GM11168 (cell line): ENCODE data around the gene TPRN.

ENCODE experiments used
- in situ Hi-C: fragments of 300-500 bp; cut with MboI; formaldehyde crosslinking; loops from one replicate; pipeline ENCODE4 v1.12.0; 2022; ENCODE audit warnings: low sequenced_read_pairs; ENCODE audit not compliant: unreplicated experiment

The TPRN gene

DNA sequence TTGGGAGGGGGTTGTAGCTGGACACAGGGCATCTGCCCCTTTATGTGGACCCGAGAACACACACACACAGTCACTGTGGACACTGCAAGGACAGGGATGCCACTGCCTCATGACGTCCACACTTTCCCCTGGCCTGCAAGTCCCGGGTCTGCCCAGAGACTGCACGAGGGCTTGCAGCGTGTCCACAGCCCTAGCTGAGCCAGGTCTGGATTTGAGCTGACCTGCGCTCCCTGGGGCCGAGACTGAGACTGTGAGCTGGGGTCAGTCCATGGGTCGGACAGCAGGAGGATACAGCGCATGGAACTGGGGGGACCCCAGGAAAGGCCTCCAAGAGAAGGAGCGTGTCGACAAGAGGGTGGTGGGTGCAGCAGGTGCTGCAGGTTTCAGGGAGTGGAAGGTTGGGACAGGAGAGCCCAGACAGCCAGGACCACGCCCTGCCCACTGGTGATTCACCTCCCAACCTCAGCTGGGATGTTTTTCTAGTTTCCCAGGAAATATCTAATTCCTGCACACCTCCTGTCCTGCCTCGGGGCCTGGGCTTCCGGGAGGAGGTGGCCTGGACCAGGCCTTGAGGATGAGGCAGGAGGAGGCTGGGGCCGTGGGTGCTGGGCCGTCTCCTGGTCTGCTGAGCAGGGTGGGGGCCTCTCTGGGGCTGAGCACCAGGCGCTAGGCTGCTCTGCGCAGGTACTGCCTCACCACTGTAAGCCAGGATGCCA, 26.0 kb upstream of the TPRN start:
- in situ Hi-C loops, result no loop called here

DNA sequence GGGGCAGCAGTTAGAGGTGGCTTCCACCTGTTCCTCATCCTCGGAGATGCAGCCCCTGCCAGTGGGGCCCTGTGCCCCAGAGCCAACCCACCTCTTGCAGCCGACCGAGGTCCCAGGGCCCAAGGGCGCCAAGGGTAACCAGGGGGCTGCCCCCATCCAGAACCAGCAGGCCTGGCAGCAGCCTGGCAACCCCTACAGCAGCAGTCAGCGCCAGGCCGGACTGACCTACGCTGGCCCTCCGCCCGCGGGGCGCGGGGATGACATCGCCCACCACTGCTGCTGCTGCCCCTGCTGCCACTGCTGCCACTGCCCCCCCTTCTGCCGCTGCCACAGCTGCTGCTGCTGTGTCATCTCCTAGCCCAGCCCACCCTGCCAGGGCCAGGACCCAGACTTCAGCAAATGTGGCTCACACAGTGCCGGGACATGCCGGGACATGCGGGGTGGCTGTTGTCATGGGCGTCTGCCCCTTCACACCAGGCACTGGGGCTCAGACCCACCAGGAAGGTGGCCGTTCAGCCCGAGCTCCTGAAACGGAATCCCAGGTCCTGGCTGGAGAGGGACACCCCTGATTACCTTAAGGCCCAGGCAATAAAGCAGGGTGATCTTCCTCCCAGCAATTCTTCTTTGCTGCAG, 25.3 kb upstream of the TPRN start:
- in situ Hi-C loops, result no loop called here

- in situ Hi-C loops, result no loop called here
Observed at GRCh38 chr9:137224830-137225694, 24.5 kb upstream of the TPRN start, which contains the start of gene CYSRT1. Gene CYSRT1 (plus strand): TSS chr9:137225174. CDS start chr9:137225622, 448 bp downstream.

DNA sequence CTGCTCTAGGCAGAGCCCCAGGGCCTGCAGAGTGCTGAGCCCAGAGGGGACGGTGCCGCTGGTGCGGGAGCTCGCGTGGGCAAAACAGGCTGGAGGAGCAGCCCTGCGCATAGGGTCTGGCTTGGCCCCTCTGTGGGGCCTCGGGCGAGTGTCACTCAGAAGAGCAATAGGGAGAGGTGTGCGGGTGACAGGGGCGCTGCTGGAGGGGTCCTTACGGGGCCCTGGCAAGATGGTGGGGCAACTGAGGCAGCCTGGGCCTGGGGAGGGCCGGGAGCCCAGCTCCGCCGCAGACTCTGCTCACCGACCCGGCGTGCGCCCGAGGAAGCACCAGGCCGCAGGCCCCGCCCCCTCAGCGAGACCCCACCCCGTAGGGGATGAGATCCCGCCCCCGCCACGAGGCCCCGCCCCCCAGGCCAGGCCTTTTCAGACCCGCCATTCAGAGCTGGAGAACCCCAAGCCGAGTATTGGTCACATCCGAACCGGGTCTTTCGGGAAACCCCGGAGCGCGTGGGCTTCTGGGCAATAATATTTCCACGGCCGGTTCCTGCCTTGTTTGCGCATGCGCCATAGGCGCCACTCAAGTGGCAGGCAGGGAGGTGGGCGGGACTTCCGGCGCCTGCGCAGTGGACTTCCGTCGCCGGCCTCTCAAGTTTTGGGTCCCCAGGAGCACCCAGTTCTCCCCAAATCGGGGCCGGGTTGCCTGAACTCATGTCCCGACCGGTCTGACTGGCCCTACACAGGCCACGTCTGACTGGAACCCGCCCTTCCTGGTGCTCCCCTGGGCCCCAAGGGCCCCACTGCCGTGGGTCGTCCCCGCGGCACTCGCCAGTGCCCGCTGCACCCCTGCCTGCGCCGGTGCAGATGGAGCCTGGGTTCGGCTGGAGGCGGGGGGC, 22.8 kb upstream of the TPRN start:
- in situ Hi-C loops, result no loop called here

DNA sequence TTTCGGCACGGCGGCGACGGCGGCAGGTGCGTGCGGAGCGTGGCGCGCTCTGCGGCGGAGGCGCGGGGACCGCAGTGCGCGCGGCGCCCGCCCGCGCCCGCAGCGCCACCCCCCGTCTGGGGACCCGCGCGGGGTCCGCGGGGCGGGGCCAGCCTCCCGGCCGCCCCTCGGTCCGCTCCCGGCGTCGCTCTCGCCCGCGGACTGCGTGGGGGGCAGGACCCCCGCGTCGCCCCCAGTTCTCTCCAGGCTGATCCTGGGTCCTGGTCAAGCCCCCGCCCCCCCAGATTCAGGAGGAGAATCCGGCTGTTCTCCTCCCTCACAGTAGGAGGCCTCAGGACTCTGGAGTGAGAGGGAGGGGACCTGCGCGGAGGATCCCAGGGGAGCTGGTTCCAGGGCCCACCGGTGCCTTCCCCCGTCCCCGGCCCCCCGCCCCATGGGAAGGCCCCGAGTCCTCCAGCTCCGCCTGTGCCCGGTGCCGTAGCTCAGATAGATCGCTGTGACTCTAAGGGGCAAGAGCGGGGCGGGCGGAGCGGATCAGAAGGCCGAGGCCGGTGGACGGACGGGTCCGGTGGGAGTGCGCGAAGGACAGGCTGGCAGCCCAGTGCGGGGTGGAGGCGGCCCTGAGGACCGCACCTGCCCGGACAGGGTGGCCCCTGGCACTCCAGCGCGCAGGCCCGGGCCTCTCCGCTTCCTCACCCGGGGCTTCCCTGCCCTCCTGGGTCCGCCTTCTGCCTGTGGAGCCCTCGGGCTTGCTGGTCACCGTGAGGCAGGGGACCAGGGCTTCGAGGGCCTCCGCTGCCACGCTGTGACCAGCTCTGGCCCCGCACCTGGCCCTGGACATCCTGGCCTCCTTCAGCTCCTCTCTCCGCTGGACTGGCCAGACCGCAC, 21.9 kb upstream of the TPRN start, which contains the start of gene RNF208:
Gene RNF208, minus strand, starts transcription at position 51 of the 888 bp plus-strand sequence. CDS start 1,028 bp downstream, outside the sequence.
- in situ Hi-C loops, result no loop called here

DNA sequence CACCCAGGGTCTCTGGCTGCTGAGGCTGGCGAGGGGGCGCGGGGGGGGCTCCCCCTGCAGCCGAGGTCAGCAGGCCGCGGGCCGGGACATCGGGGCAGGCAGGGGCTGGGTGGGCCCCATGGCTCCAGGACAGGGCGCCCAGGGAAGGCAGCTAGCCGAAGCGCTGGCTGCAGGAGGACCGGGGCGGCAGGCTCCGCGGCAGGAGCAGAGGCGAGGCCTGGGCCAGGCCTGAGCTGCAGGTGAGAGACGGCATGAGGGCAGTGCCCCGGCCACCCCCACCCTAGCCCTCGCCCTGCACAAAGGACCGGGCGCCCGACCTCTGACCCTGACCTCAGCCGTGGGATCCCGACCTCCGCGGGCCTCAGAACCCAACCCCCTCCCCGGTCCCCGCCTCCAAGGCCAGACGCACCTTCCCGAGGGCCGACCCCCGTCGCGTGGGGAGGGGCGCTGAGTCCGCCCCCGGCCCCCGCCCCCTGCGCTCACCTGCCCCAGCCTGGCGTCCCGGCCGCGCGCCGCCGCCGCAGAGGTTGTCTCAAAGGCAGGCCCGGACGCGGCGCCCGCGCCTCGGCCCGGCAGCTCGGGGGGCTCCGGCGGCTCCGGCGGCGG, 21.1 kb upstream of the TPRN start:
- in situ Hi-C loops, result no loop called here

DNA sequence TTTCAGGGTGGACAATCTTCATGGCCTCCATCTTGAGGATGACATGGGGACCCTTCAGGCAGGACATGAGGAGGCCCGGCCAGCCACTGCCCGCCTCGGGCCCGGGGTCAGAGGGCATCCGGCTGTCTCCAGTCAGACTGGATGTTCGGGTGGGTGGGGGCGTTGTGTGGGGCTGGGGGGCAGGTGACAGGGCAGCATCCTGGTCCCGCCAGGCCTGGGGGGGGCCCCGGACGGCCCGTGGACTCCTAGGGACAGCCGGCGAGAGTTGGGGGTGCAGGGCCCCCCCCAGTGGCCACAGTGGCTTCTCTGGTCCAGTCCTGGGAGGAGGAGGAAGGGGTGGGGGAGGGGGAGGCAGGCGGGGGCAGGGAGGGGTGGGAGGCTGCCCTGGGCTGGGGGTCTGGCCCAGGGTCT, 20.6 kb upstream of the TPRN start:
- in situ Hi-C loops, result no loop called here

- in situ Hi-C loops, result no loop called here
Observed at GRCh38 chr9:137220317-137221094, 20.0 kb upstream of the TPRN start.

GRCh38 chr9:137219757-137220316, 19.3 kb upstream of the TPRN start:
- in situ Hi-C loops, result no loop called here

- in situ Hi-C loops, result no loop called here
Observed at GRCh38 chr9:137218754-137219271, 18.3 kb upstream of the TPRN start.

GRCh38 chr9:137218212-137218753, 17.7 kb upstream of the TPRN start:
- in situ Hi-C loops, result no loop called here

DNA sequence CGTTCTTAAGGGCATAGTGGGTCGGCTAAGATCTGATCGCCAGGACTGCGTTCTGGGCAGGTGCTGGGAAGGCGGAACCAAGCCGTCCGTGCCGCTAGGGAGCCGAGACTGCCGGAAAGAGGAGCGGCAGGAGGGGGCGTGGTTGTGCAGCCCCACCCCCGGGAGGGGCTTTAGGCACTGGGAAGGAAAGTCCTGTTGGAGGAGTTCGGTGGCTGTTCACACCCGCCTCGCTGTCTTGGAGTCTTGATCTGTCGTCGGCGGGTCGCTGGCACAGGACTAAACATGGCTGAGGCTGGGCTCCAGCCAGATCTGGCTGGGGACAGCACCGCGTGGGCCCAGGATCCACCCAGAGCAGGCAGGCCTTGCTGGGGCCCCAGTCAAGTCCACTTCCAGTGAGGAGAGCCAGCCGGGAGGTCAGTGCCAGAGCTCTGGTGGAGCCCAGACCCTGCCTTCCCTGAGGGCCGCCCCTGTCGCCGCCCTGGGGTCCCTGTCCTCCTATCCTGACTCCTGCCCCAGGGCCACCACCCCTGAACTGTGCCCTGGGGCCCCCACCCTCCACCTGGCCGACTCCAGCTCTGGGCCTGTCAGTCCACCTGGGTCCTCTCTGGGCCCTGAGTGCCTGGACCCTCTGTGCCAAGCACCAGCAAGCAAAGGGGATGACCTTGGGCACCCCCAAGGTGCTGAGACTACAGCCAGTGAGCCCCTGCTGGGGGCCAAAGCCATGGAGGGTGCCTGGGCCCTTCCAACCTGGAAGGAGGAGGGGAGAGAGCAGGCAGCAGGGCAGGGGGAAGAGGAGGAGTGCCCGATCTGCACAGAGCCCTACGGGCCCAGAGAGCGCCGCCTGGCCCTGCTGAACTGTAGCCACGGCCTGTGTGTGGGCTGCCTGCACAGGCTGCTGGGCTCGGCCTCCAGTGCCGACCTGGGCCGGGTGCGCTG, 17.0 kb upstream of the TPRN start:
- in situ Hi-C loops, result no loop called here

GRCh38 chr9:137216188-137216965, 15.8 kb upstream of the TPRN start:
- in situ Hi-C loops, result no loop called here

- in situ Hi-C loops, result no loop called here
Observed at GRCh38 chr9:137215196-137215986, 14.8 kb upstream of the TPRN start.
